Fibroblast of villous mesenchyme (primary cell): ENCODE measurements around the gene FAM89B. TPM values are rescaled to one million over a fixed set of nuclear protein-coding genes. Genes with fewer than 3 reads are reported as not detected.

Experiments used
- DNase-seq: peaks from one replicate; pipeline ENCODE4 v3.0.0-alpha.2; 2010; ENCODE audit warnings: low read depth
- H3K4me3 ChIP-seq: 2 replicates; pipeline ENCODE4 v1.5.1; 2011; ENCODE audit warnings: low read depth, mild to moderate bottlenecking, low read length
- total RNA-seq: library from RNA; depleted of rRNA; stranded (reverse); fragments of >200 nt; gene quantifications from 2 replicates; pipeline ENCODE4 v1.2.3, GENCODE V29; 2012
- TF ChIP-seq, protein P1 (sequence below): IDR thresholded peaks from 2 replicates; pipeline ENCODE4 v1.5.1; 2012; ENCODE audit warnings: low read depth, mild to moderate bottlenecking, low read length; ENCODE audit not compliant: insufficient read depth

Gene FAM89B
- total RNA-seq, 1 donor, result 19.0 TPM

DNA sequence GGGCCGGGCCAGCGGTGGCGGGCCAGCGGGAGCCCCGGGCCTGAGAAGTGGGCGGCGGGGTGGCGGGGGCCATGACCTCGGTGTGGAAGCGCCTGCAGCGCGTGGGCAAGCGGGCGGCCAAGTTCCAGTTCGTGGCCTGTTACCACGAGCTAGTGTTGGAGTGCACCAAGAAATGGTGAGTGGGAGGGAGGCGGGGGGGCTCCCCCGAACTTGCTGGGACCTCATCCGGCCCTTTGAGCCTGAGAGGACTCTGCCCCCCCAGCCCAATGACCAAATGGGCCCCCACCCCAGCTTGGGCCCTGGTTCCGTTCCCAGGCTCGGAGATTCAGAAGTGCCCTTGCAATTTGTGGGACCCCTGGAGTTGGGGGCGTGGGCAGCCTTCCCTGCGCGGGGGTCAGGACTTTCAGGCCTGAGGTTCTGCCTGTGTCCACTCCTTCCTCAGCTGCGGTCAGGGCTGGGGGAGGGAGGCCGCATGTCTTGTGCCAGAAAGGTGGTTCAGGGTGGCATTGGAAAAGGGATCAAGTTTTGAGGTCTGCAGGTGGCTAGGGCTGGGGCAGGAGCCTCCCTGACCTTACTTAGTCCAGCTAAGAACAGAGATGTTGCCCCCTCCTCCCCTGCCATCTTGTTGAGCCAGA, 4.0 kb downstream of the FAM89B start:
- DNase-seq, result no peak
- peak overlapping the region; percentile 74 for H3K4me3 ChIP-seq
- TF ChIP-seq, protein P1, sequence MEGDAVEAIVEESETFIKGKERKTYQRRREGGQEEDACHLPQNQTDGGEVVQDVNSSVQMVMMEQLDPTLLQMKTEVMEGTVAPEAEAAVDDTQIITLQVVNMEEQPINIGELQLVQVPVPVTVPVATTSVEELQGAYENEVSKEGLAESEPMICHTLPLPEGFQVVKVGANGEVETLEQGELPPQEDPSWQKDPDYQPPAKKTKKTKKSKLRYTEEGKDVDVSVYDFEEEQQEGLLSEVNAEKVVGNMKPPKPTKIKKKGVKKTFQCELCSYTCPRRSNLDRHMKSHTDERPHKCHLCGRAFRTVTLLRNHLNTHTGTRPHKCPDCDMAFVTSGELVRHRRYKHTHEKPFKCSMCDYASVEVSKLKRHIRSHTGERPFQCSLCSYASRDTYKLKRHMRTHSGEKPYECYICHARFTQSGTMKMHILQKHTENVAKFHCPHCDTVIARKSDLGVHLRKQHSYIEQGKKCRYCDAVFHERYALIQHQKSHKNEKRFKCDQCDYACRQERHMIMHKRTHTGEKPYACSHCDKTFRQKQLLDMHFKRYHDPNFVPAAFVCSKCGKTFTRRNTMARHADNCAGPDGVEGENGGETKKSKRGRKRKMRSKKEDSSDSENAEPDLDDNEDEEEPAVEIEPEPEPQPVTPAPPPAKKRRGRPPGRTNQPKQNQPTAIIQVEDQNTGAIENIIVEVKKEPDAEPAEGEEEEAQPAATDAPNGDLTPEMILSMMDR, result no peak

DNA sequence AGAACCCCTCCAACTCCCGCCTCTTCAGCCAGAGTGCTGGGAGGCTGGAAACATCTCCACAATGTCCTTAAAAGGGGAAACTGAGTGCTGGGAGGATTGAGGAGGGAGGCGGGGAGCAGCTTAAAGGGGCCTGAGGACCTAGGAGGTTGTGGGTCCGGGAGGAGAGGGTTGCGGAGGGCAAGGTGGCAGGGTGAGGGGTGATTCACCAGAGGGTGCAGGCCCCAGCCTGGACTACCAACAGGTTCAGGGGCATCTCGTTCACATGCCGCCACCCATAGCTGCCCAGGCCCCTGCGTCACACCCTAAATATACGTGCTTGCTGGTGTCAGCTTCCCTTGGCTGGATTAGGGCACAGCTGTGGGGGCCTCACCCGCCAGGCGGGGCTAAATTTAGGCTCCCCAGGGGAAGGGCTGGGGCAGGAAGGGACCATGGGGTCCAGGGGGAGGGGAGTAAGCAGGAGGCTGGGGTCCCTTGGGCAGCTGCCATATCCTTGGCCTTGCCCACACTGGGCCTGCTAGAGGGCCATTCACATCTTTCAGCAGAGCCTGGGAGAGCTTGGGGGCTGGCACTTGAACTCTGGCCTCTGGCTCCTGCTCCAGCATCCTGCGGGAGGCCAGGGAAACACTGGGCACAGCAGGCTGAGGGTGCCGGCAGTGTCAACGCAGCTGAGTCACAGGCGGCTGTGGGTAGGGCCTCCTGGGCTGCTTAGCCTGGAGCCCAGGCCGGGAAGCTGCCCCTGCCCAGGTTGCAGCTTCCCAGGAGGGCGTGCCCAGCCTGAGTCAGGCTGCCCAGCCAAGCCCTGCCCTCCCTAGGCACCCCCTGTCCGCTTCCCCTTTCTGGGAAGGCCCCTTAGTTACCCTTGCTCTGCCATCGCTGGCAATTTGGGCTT, 4.8 kb downstream of the FAM89B start:
- TF ChIP-seq, protein P1, result no peak
- DNase-seq, result peak; percentile 75
- peak overlapping the region; percentile 74 for H3K4me3 ChIP-seq

DNA sequence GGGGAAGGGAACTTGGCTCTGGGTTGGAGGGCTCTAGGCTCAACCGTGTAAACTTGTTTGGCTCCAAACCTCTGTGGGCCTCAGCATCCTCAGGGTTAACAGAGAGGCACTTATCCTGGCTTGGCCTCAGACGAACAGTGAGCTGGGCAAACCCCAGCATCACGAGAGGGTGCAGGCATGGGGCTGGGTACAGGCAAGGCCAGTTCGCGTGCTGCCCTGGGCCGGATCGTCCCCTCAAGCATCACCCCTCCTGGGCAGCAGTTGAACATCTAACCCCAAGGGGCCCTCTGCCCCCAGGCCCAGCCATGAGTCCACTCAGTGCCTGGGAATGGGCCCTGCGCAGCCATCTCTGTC, 5.4 kb downstream of the FAM89B start:
- TF ChIP-seq, protein P1, result no peak
- H3K4me3 ChIP-seq, result peak overlapping the region; percentile 74
- no peak for DNase-seq

DNA sequence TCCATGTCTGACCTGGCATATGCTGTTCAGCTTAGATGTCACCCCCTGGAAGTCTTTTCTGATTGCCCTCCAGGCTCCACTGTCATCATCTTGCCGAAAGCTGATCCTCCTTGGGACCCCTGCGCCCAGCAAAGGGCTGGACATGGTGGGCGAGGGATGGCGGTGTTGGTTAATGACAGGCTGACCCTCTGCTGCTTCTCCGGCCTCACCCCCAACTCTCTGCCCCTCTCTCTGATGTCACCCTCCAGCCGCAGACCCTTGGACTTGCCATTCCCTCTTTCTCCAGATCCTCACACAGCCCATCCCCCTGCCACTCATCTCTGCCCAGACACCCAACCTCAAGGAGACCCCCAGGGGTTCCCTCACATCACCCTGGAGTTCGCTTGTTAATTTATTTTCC, 5.8 kb downstream of the FAM89B start:
- TF ChIP-seq, protein P1, result no peak
- H3K4me3 ChIP-seq, result no peak overlapping the region
- DNase-seq, result no peak

DNA sequence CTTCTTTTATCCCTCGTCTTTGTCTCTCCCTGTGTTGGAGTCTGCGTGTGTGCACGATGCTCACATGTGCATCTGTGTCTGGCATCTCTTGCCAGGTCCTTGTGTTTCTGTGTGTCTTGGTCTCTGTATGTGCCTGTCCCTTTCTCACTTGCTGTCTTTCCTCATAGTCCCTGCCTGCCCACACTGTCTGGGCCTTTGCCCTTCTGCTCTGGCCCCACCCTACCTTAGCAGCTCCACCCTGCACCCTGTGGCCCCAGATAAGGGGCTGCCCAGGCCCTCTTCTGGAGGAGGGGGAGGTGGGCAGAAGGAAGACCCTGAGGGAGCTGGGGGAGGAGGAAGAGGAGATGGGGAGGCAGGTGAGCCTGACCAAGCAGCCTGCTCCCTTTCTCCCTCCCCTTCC, 6.3 kb downstream of the FAM89B start:
- TF ChIP-seq, protein P1, result no peak
- no peak for DNase-seq

DNA sequence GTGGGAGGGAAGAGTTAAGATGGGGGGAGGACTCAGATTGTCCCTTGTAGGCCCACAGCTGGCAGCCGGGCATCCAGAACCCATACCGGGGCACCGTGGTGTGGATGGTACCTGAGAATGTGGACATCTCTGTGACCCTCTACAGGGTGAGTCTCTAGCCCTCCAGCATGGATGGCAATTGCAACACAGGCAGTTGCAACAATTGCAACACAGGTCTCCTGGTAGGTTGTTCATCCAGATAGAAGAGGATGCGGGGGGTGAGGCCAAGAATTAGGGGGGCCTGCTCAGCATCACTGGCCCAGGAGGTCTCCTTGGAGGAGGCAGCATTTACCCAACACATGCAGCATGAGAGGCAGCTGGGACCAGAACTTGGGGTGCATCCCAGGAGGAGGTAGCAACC, 7.0 kb downstream of the FAM89B start:
- H3K4me3 ChIP-seq, result no peak overlapping the region
- TF ChIP-seq, protein P1, result no peak
- no peak for DNase-seq

More for the DNA sequence above, 6.3 kb downstream of the FAM89B start:
- no peak overlapping the region for H3K4me3 ChIP-seq
